NCI-H2196 (cell line): ENCODE results near the gene OGG1.

Source experiments
- DNase-seq: peaks from one replicate; lab custom pipeline; 2025; ENCODE audit not compliant: unreplicated experiment; lab: John Stamatoyannopoulos, UW

OGG1 gene

GRCh38 chr3:9727041-9727595, 22.6 kb upstream of the OGG1 start:
- no peak for DNase-seq

- DNase-seq = no peak
These were observed 22.0 kb upstream of the OGG1 start for GRCh38 chr3:9727743-9728142.

- no peak for DNase-seq
These were observed 20.3 kb upstream of the OGG1 start for GRCh38 chr3:9729419-9729818.

- no peak for DNase-seq
These were observed 19.0 kb upstream of the OGG1 start for GRCh38 chr3:9730657-9731205.

GRCh38 chr3:9731206-9732079, 18.3 kb upstream of the OGG1 start, which contains the start of gene BRPF1:
BRPF1 (plus strand) TSS chr3:9731735; CDS start chr3:9734141, 2,406 bp downstream.
- DNase-seq = peak; percentile 90

GRCh38 chr3:9732080-9732739, 17.5 kb upstream of the OGG1 start:
- DNase-seq = no peak

- DNase-seq = no peak
These were observed 17.0 kb upstream of the OGG1 start for GRCh38 chr3:9732740-9733115.

GRCh38 chr3:9736831-9737230, 12.9 kb upstream of the OGG1 start:
- no peak for DNase-seq

GRCh38 chr3:9739181-9739580, 10.6 kb upstream of the OGG1 start:
- no peak for DNase-seq

GRCh38 chr3:9742560-9742959, 7.2 kb upstream of the OGG1 start:
- no peak for DNase-seq

- no peak for DNase-seq
These were observed 6.2 kb upstream of the OGG1 start for GRCh38 chr3:9743548-9743947.

- no peak for DNase-seq
These were observed 5.6 kb upstream of the OGG1 start for GRCh38 chr3:9744162-9744561.

- no peak for DNase-seq
These were observed 4.2 kb upstream of the OGG1 start for GRCh38 chr3:9745521-9745920.

- no peak for DNase-seq
These were observed 3.4 kb upstream of the OGG1 start for GRCh38 chr3:9746330-9746729.

GRCh38 chr3:9747267-9747666, 2.5 kb upstream of the OGG1 start:
- no peak for DNase-seq

- DNase-seq = no peak
These were observed 1.7 kb upstream of the OGG1 start for GRCh38 chr3:9748031-9748430.

GRCh38 chr3:9749296-9749644, 482 bp upstream of the OGG1 start:
- DNase-seq = no peak

- no peak for DNase-seq
These were observed 1.0 kb downstream of the OGG1 start for GRCh38 chr3:9750556-9751411.

- DNase-seq = no peak
These were observed 4.9 kb downstream of the OGG1 start for GRCh38 chr3:9754678-9755077.

- no peak for DNase-seq
These were observed 7.7 kb downstream of the OGG1 start for GRCh38 chr3:9757427-9757826.
